Panc1 (cell line): ENCODE measurements around the gene GBP1. TPM values are rescaled to one million over a fixed set of nuclear protein-coding genes. Genes with fewer than 3 reads are reported as not detected.
"Not testable (repeated sequence)": the region's sequence is repeated elsewhere in the genome, so short reads cannot be mapped to it uniquely, and the experiment has no call there.

Experiments
- ATAC-seq: fragments of 200-7000 bp; cut with Tn5 transposase; 2 replicates; pipeline ENCODE4 v1.9.1; 2020; ENCODE audit warnings: mild to moderate bottlenecking, moderate library complexity
- BruUV-seq: library from RNA; stranded (reverse); fragments of 400-500 nt; replicated peaks from 2 replicates; lab custom pipeline; 2021; lab: Mats Ljungman, UMichigan
- CTCF ChIA-PET: fragments of 300-600 bp; sonication (Branson Sonifier 250); formaldehyde crosslinking; loops from one replicate; lab custom pipeline; 2022; ENCODE audit warnings: antibody characterized with exemption; lab: Charles Lee
- POLR2A ChIA-PET: fragments of 300-600 bp; sonication (Branson Sonifier 250); formaldehyde crosslinking; loops from one replicate; lab custom pipeline; 2022; ENCODE audit warnings: antibody characterized with exemption; lab: Charles Lee
- DNase-seq: peaks from one replicate; pipeline ENCODE4 v3.0.0-alpha.2; 2010; ENCODE audit warnings: low read depth, low spot score
- H3K27ac ChIP-seq: 2 replicates; pipeline ENCODE4 v1.5.1; 2011; ENCODE audit warnings: mild to moderate bottlenecking, low read length, inconsistent platforms
- H3K27me3 ChIP-seq: fragments of 200-500 bp; sonication (Bioruptor generic); 2 replicates; pipeline ENCODE4 v1.6.0; 2014; ENCODE audit warnings: low read length, inconsistent platforms; ENCODE audit not compliant: control insufficient read depth, insufficient read depth
- H3K36me3 ChIP-seq: fragments of 200-500 bp; sonication (Bioruptor generic); 2 replicates; pipeline ENCODE4 v1.5.1; 2014; ENCODE audit warnings: inconsistent platforms, mild to moderate bottlenecking, low read length, moderate library complexity; ENCODE audit not compliant: control insufficient read depth, insufficient read depth
- H3K4me1 ChIP-seq: 2 replicates; pipeline ENCODE4 v1.5.1; 2011; ENCODE audit warnings: inconsistent platforms, mild to moderate bottlenecking, low read length, moderate library complexity; ENCODE audit not compliant: control insufficient read depth, insufficient read depth
- H3K4me3 ChIP-seq, 2 experiments: 2 replicates each; pipeline ENCODE4 v1.5.1; 2011 to 2012; ENCODE audit warnings: low read depth in 2 of 2, low read length in 2 of 2, mild to moderate bottlenecking in 2 of 2, inconsistent platforms in 1 of 2, moderate library complexity in 1 of 2
- H3K9me3 ChIP-seq: fragments of 200-500 bp; sonication (Bioruptor generic); 2 replicates; pipeline ENCODE4 v1.5.1; 2014; ENCODE audit warnings: low read depth, mild to moderate bottlenecking, inconsistent platforms, low read length, moderate library complexity; ENCODE audit not compliant: control insufficient read depth, insufficient read depth
- CTCF ChIP-seq: fragments of 450-650 bp; IDR thresholded peaks from 2 replicates; pipeline ENCODE4 v1.5.1; 2017; ENCODE audit warnings: mild to moderate bottlenecking
- POLR2AphosphoS5 ChIP-seq: IDR thresholded peaks from 2 replicates; pipeline ENCODE4 v1.6.1; 2012; ENCODE audit warnings: mild to moderate bottlenecking, low read depth, low read length, moderate library complexity
- REST ChIP-seq, 2 experiments: IDR thresholded peaks; 2 replicates each; pipeline ENCODE4 v1.6.1; 2011 to 2012; ENCODE audit warnings: low read depth in 2 of 2, control low read depth in 1 of 2, low read length in 1 of 2, mild to moderate bottlenecking in 1 of 2, moderate library complexity in 1 of 2; ENCODE audit not compliant: insufficient read depth in 1 of 2
- SIN3A ChIP-seq: IDR thresholded peaks from 2 replicates; pipeline ENCODE4 v1.6.1; 2012; ENCODE audit warnings: low read depth, mild to moderate bottlenecking, low read length, moderate library complexity, borderline replicate concordance; ENCODE audit not compliant: insufficient read depth
- TCF7L2 ChIP-seq: IDR thresholded peaks from 2 replicates; pipeline ENCODE4 v1.6.1; 2011; ENCODE audit warnings: mild to moderate bottlenecking, low read depth, low read length, inconsistent platforms
- in situ Hi-C: cut with HindIII; loops from 2 replicates; pipeline ENCODE4 v1.10.0; 2016; ENCODE audit warnings: low sequenced_read_pairs, low pct_unique_long_range_greater_than_20kb
- intact Hi-C: fragments of 100-400 bp; cut with micrococcal nuclease; formaldehyde crosslinking; loops from one replicate; pipeline ENCODE4 v1.10.0; 2022; ENCODE audit not compliant: unreplicated experiment
- total RNA-seq: library from RNA; stranded (reverse); gene quantifications from one replicate; pipeline ENCODE4 v1.2.1, GENCODE V29; 2021; ENCODE audit not compliant: unreplicated experiment

The GBP1 gene
- total RNA-seq, 1 experiment from 2014 or later, result 0.80 TPM

GRCh38 chr1:89081005-89081404 is 16.0 kb upstream of the GBP1 start:
- Histone ChIP-seq H3K9me3 (no peaks in the 10 kb centered on the region; the same call in 1 of the 2 replicates), H3K27me3 (no peaks in the 10 kb centered on the region), H3K4me1 (no peaks in the 10 kb centered on the region), H3K27ac (no peak overlapping the region), H3K36me3 (no peaks in the 10 kb centered on the region), H3K4me3 (no peak overlapping the region)
- TF ChIP-seq SIN3A (no peak), POLR2AphosphoS5 (no peak), REST (IDR thresholded peaks at IDR 0.05; ENCODE audit: insufficient read depth in 1 of 2, low read depth in 2 of 2, low read length in 1 of 2) (no peak), TCF7L2 (no peak), CTCF (no peak)
- BruUV-seq, result no TSS peak
- DNase-seq (no peak), ATAC-seq (no peak)
- in situ Hi-C loops (no loop called here), intact Hi-C loops (no loop called here)
- CTCF ChIA-PET, result no interaction called here
- POLR2A ChIA-PET, result interaction anchor here (0.6 kb wide), 1 partner anchor 47 kb away, joined by 10 read pairs; no protein-coding TSS in a partner anchor

- DNase-seq, POLR2A ChIA-PET, H3K27ac ChIP-seq, in situ Hi-C loops, H3K9me3 ChIP-seq, intact Hi-C loops, ATAC-seq, BruUV-seq, H3K27me3 ChIP-seq, H3K4me1 ChIP-seq, H3K4me3 ChIP-seq, H3K36me3 ChIP-seq: not testable (repeated sequence)
- CTCF ChIA-PET, result interaction anchor here (0.7 kb wide), 1 partner anchor 11 kb away, joined by 3 read pairs; no protein-coding TSS in a partner anchor
Measured at GRCh38 chr1:89080068-89080467, 15.1 kb upstream of the GBP1 start.

- H3K27me3 ChIP-seq, H3K4me1 ChIP-seq, BruUV-seq, CTCF ChIA-PET, in situ Hi-C loops, H3K9me3 ChIP-seq, ATAC-seq, H3K4me3 ChIP-seq, H3K27ac ChIP-seq, H3K36me3 ChIP-seq, DNase-seq, intact Hi-C loops, POLR2A ChIA-PET: not testable (repeated sequence)
Measured at GRCh38 chr1:89072466-89073065, 7.6 kb upstream of the GBP1 start.
